Left lung (tissue), 10 donors: ENCODE results near the gene ADAM10. TPM values are rescaled to one million over a fixed set of nuclear protein-coding genes. Genes with fewer than 3 reads are reported as not detected.

Experiments used
- ATAC-seq: fragments of 200-7000 bp; cut with Tn5 transposase; one replicate; pipeline ENCODE4 v1.9.1; 2020; ENCODE audit warnings: moderate library complexity
- DNase-seq, 4 donors: peaks; one replicate each; pipeline ENCODE4 v3.0.0-alpha.2; 2013 to 2020
- H3K27ac ChIP-seq, 2 donors: fragments of 200-600 bp; sonication (generic) in 1 of 2; one replicate each; pipeline versions ENCODE4 v1.5.0 to v1.8.0; 2020 to 2021
- H3K27me3 ChIP-seq, 2 donors: fragments of 200-600 bp; sonication (generic) in 1 of 2; one replicate each; pipeline versions ENCODE4 v1.5.0 to v1.8.0; 2020 to 2021
- H3K36me3 ChIP-seq, 2 donors: fragments of 200-600 bp; sonication (generic) in 1 of 2; one replicate each; pipeline versions ENCODE4 v1.5.0 to v1.8.0; 2020 to 2021
- H3K4me1 ChIP-seq, 2 donors: fragments of 200-600 bp; one replicate each; pipeline ENCODE4 v1.8.0; 2021
- H3K4me3 ChIP-seq, 2 donors: fragments of 200-600 bp; sonication (generic) in 1 of 2; one replicate each; pipeline versions ENCODE4 v1.5.0 to v1.8.0; 2020 to 2021; ENCODE audit warnings: mild to moderate bottlenecking in 1 of 2
- H3K9me3 ChIP-seq, 2 donors: fragments of 200-600 bp; sonication (generic) in 1 of 2; one replicate each; pipeline versions ENCODE4 v1.5.0 to v1.8.0; 2020 to 2021
- intact Hi-C, 2 donors: fragments of 100-400 bp; cut with DNase I; formaldehyde crosslinking; loops; one replicate each; pipeline versions ENCODE4 v1.11.2 to v1.14.2; 2022
- polyA plus RNA-seq, 6 donors: library from polyadenylated mRNA; unstranded; fragments of 120-200 nt; gene quantifications; one replicate each; pipeline ENCODE4 v1.2.1, GENCODE V29; 2013; ENCODE audit not compliant: insufficient read length in 6 of 6
- total RNA-seq, 2 donors: library from RNA; stranded (reverse); fragmentation: NEBNext Ultra II Directional; extraction: Animal tissue kit (Norgen Biotek cat#: 25700); gene quantifications; one replicate each; pipeline ENCODE4 v1.2.1, GENCODE V29; 2021
- TF ChIP-seq, protein P1 (sequence below), 2 donors: fragments of 200-600 bp; sonication (generic) in 1 of 2; IDR thresholded peaks; one replicate each; pipeline versions ENCODE4 v1.5.0 to v1.8.0; 2021; ENCODE audit warnings: antibody characterized with exemption in 2 of 2
- donor health status: DM: no; HTN: yes; CAD: no.
- donor health status: DM: no; HTN: no; CAD: no.

The ADAM10 gene
- total and polyA plus RNA-seq, 8 donors = 130 to 167 (median 156) TPM

DNA sequence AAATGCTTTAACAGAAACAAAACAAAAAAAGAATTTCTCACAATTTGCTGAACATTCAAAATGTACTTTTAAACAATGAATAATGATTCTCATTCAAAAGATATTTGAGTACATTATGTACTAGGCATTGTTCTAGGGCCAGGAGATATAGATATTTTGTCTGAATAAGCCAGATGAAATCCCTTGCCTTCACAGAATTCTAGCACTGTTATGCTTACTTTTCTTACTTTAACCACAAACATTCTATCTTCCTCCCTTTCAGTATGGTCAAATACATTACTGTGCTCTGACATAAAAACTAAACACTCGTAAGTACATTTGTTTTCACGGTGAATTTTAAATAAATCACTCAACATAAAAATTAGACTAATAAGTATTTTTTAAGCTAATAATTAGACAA is 116.7 kb downstream of the ADAM10 start:
- intact Hi-C loops = no loop called here
- H3K27me3 ChIP-seq = no peaks in the 10 kb centered on the region
- no peak for ATAC-seq
- TF ChIP-seq, protein P1, sequence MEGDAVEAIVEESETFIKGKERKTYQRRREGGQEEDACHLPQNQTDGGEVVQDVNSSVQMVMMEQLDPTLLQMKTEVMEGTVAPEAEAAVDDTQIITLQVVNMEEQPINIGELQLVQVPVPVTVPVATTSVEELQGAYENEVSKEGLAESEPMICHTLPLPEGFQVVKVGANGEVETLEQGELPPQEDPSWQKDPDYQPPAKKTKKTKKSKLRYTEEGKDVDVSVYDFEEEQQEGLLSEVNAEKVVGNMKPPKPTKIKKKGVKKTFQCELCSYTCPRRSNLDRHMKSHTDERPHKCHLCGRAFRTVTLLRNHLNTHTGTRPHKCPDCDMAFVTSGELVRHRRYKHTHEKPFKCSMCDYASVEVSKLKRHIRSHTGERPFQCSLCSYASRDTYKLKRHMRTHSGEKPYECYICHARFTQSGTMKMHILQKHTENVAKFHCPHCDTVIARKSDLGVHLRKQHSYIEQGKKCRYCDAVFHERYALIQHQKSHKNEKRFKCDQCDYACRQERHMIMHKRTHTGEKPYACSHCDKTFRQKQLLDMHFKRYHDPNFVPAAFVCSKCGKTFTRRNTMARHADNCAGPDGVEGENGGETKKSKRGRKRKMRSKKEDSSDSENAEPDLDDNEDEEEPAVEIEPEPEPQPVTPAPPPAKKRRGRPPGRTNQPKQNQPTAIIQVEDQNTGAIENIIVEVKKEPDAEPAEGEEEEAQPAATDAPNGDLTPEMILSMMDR (IDR thresholded peaks at IDR 0.05) = no peak
- H3K4me3 ChIP-seq = no peak overlapping the region
- DNase-seq = no peak
- H3K27ac ChIP-seq = no peak overlapping the region
- peaks cover 0 to 33% of the 10 kb centered on the region in 2 donors for H3K36me3 ChIP-seq
- no peaks in the 10 kb centered on the region for H3K9me3 ChIP-seq
- peaks cover 8 to 21% of the 10 kb centered on the region in 2 donors for H3K4me1 ChIP-seq

GRCh38 chr15:58631319-58631718 is 118.2 kb downstream of the ADAM10 start:
- no peaks in the 10 kb centered on the region for H3K9me3 ChIP-seq
- ATAC-seq (no peak), DNase-seq (no peak)
- no peak overlapping the region for H3K27ac ChIP-seq
- H3K4me1 ChIP-seq = peaks cover 8 to 29% of the 10 kb centered on the region in 2 donors
- H3K36me3 ChIP-seq = peaks cover 0 to 38% of the 10 kb centered on the region in 2 donors
- no peaks in the 10 kb centered on the region for H3K27me3 ChIP-seq
- no peak overlapping the region for H3K4me3 ChIP-seq
- TF ChIP-seq, protein P1 (IDR thresholded peaks at IDR 0.05) = no peak
- intact Hi-C loops = no loop called here

DNA sequence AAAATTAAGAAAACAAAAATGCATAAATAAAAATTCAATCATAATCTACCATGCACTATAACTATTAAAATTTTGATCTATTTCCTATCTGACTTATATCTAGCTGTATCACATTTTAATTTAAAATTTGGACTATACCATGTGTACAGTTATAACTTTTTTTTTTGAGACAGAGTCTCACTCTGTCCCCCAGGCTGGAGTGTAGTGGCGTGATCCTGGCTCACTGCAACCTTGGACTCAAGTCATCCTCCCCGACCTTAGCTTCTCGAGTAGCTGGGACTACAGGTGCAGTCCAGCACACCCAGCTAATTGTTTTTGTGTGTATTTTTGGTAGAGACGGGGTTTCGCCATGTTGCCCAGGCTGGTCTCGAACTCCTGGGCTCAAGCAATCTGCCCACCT is 119.9 kb downstream of the ADAM10 start:
- no peaks in the 10 kb centered on the region for H3K27me3 ChIP-seq
- DNase-seq (no peak), ATAC-seq (no peak)
- TF ChIP-seq, protein P1 (IDR thresholded peaks at IDR 0.05) = no peak
- peaks cover 8 to 26% of the 10 kb centered on the region in 2 donors for H3K4me1 ChIP-seq
- intact Hi-C loops = no loop called here
- H3K4me3 ChIP-seq = no peak overlapping the region
- peak overlapping the region in 1 of 2 donors; percentile 77 for H3K27ac ChIP-seq
- H3K36me3 ChIP-seq = peaks cover 0 to 44% of the 10 kb centered on the region in 2 donors
- H3K9me3 ChIP-seq = no peaks in the 10 kb centered on the region

DNA sequence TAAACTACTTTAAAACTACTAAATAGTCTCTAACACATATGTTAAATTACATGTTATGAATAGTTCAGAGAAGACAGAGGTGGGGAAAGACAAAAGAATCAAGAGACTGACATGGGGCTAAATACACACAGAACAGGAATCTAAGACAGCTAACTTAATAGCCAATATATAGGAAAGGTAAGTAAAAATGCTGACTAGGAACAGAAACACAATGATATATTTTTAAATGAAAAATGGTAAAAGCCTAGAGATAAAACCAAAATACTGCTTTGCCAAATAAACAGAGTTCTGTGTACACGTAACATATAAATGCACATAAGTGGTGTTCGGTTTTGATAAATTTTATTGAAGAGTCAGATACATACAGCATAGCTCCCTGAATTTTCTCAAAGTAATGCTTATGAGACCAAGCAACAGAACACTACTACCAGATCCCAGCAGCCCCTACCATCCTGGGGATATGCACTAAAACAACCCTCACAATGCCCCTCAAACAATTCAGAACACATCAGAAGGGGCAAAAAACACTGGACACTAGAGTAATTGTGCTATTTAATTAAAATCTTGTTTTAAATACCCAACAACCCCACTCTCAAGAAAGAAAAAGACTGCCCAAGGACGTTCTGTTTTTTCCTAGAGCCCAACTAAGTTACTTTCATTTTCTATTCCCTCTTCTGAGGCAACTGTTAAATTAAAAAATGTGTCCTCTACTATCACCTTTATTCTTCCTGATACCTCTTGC is 121.1 kb downstream of the ADAM10 start:
- H3K9me3 ChIP-seq = no peaks in the 10 kb centered on the region
- peaks cover 0 to 46% of the 10 kb centered on the region in 2 donors for H3K36me3 ChIP-seq
- peak overlapping the region; percentile 73 to 77 for H3K27ac ChIP-seq
- TF ChIP-seq, protein P1 (IDR thresholded peaks at IDR 0.05) = no peak
- no peak for DNase-seq
- H3K4me1 ChIP-seq = peaks cover 8 to 26% of the 10 kb centered on the region in 2 donors
- peak; percentile 79 for ATAC-seq
- intact Hi-C loops = no loop called here
- H3K27me3 ChIP-seq = no peaks in the 10 kb centered on the region
- H3K4me3 ChIP-seq = peak overlapping the region; percentile 6 to 14

DNA sequence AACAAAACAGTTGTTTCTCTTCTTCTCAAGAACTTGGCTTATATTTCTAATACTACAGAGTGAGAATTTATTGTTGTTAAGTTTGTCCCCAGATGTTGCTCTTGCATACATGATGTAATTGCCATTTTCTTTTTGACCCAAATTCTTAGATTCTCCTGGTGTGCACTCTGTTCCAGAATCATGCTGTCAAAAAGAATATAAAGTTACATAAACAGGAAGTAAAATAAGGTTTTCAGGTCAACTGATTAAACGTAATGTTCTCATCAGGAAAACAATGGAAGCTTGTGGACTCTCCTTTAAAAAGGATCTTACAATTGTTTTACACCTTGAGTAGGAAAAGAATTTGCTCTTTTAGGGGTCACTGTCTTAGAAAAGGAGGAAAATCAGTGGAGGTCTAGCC is 121.8 kb downstream of the ADAM10 start:
- intact Hi-C loops = no loop called here

More for the DNA sequence above, 121.8 kb downstream of the ADAM10 start:
- TF ChIP-seq, protein P1 (IDR thresholded peaks at IDR 0.05) = no peak
- Histone ChIP-seq H3K27ac (peak overlapping the region; percentile 73 to 77), H3K27me3 (no peaks in the 10 kb centered on the region), H3K36me3 (peaks cover 0 to 42% of the 10 kb centered on the region in 2 donors), H3K4me3 (no peak overlapping the region), H3K9me3 (no peaks in the 10 kb centered on the region), H3K4me1 (peaks cover 8 to 26% of the 10 kb centered on the region in 2 donors)
- DNase-seq = no peak
- no peak for ATAC-seq
